H9 (cell line): ENCODE measurements around the gene ANXA1. TPM values are rescaled to one million over a fixed set of nuclear protein-coding genes. Genes with fewer than 3 reads are reported as not detected.

ENCODE experiments used
- DNase-seq: peaks from one replicate; pipeline ENCODE4 v3.0.0-alpha.2; 2017
- H2AFZ ChIP-seq: one replicate; pipeline ENCODE4 v1.6.1; 2013; ENCODE audit warnings: mild to moderate bottlenecking, low read length, control low read depth, moderate library complexity
- H2AK5ac ChIP-seq: 2 replicates; pipeline ENCODE4 v1.6.1; 2013; ENCODE audit warnings: low read length, control low read depth, mixed read lengths; ENCODE audit not compliant: insufficient read length
- H2BK120ac ChIP-seq: one replicate; pipeline ENCODE4 v1.6.1; 2013; ENCODE audit warnings: low read depth, mild to moderate bottlenecking, low read length, control low read depth, inconsistent platforms; ENCODE audit not compliant: poor library complexity, severe bottlenecking
- H2BK12ac ChIP-seq: 2 replicates; pipeline ENCODE4 v1.6.1; 2013; ENCODE audit warnings: low read length, control low read depth, mixed read lengths, low read depth; ENCODE audit not compliant: insufficient read length
- H2BK15ac ChIP-seq: 2 replicates; pipeline ENCODE4 v1.6.1; 2013; ENCODE audit warnings: low read depth, low read length, control low read depth
- H2BK20ac ChIP-seq: one replicate; pipeline ENCODE4 v1.6.1; 2013; ENCODE audit warnings: low read depth, mild to moderate bottlenecking, low read length, control low read depth, inconsistent platforms; ENCODE audit not compliant: poor library complexity, severe bottlenecking
- H2BK5ac ChIP-seq: 2 replicates; pipeline ENCODE4 v1.6.1; 2013; ENCODE audit warnings: low read length, control low read depth, mixed read lengths; ENCODE audit not compliant: insufficient read length
- H3K14ac ChIP-seq: 2 replicates; pipeline ENCODE4 v1.6.1; 2013; ENCODE audit warnings: low read length, control low read depth; ENCODE audit not compliant: insufficient read depth
- H3K18ac ChIP-seq: 2 replicates; pipeline ENCODE4 v1.6.1; 2013; ENCODE audit warnings: low read depth, mild to moderate bottlenecking, mixed read lengths, low read length, control low read depth; ENCODE audit not compliant: insufficient read length
- H3K23ac ChIP-seq: 2 replicates; pipeline ENCODE4 v1.6.1; 2013; ENCODE audit warnings: low read length, control low read depth, mixed read lengths, low read depth; ENCODE audit not compliant: insufficient read length
- H3K23me2 ChIP-seq: 2 replicates; pipeline ENCODE4 v1.6.1; 2013; ENCODE audit warnings: low read depth, mild to moderate bottlenecking, mixed read lengths, low read length, control low read depth; ENCODE audit not compliant: insufficient read length, poor library complexity, severe bottlenecking
- H3K27ac ChIP-seq: 2 replicates; pipeline ENCODE4 v1.5.1; 2013; ENCODE audit warnings: low read length, control low read depth, mixed read lengths, low read depth; ENCODE audit not compliant: insufficient read length
- H3K27me3 ChIP-seq: 2 replicates; pipeline ENCODE4 v1.6.1; 2013; ENCODE audit warnings: low read length, control low read depth, inconsistent platforms; ENCODE audit not compliant: insufficient read depth
- H3K4ac ChIP-seq: 2 replicates; pipeline ENCODE4 v1.6.1; 2013; ENCODE audit warnings: low read depth, mild to moderate bottlenecking, control low read depth, inconsistent platforms, low read length, moderate library complexity
- H3K4me1 ChIP-seq: 2 replicates; pipeline ENCODE4 v1.6.1; 2013; ENCODE audit warnings: low read length, control low read depth, inconsistent platforms; ENCODE audit not compliant: insufficient read depth
- H3K4me2 ChIP-seq: 2 replicates; pipeline ENCODE4 v1.6.1; 2013; ENCODE audit warnings: low read length, control low read depth, mixed read lengths; ENCODE audit not compliant: insufficient read length, insufficient read depth
- H3K56ac ChIP-seq: 2 replicates; pipeline ENCODE4 v1.6.1; 2013; ENCODE audit warnings: low read depth, mild to moderate bottlenecking, mixed read lengths, low read length, control low read depth; ENCODE audit not compliant: insufficient read length
- H3K79me1 ChIP-seq: 2 replicates; pipeline ENCODE4 v1.6.1; 2013; ENCODE audit warnings: low read depth, mild to moderate bottlenecking, moderate library complexity, low read length, control low read depth, inconsistent platforms; ENCODE audit not compliant: insufficient read depth, poor library complexity, severe bottlenecking
- H3K79me2 ChIP-seq: 2 replicates; pipeline ENCODE4 v1.6.1; 2013; ENCODE audit warnings: low read length, control low read depth, inconsistent platforms; ENCODE audit not compliant: insufficient read depth
- H3K9ac ChIP-seq: 2 replicates; pipeline ENCODE4 v1.6.1; 2013; ENCODE audit warnings: low read length, control low read depth, mixed read lengths; ENCODE audit not compliant: insufficient read length; ENCODE audit errors: extremely low read depth
- H3K9me3 ChIP-seq: one replicate; pipeline ENCODE4 v1.6.1; 2013; ENCODE audit warnings: low read depth, low read length, inconsistent platforms; ENCODE audit not compliant: control insufficient read depth
- H3T11ph ChIP-seq: one replicate; pipeline ENCODE4 v1.6.1; 2013; ENCODE audit warnings: mild to moderate bottlenecking, low read length, control low read depth, inconsistent platforms
- H4K20me1 ChIP-seq: one replicate; pipeline ENCODE4 v1.6.1; 2013; ENCODE audit not compliant: control insufficient read depth, insufficient read length, insufficient read depth
- H4K5ac ChIP-seq: 2 replicates; pipeline ENCODE4 v1.6.1; 2013; ENCODE audit warnings: low read depth, mild to moderate bottlenecking, mixed read lengths, low read length, control low read depth; ENCODE audit not compliant: insufficient read length
- H4K8ac ChIP-seq: replicated peaks from 2 replicates; pipeline ENCODE4 v1.6.1; 2013; ENCODE audit warnings: low read length, control low read depth, mixed read lengths, low read depth; ENCODE audit not compliant: insufficient read length
- H4K91ac ChIP-seq: 2 replicates; pipeline ENCODE4 v1.6.1; 2013; ENCODE audit warnings: low read depth, mild to moderate bottlenecking, moderate library complexity, mixed read lengths, low read length, control low read depth; ENCODE audit not compliant: insufficient read length
- H3K27ac Mint-ChIP-seq, 3 experiments: 2 replicates in 2 of 3; 3 replicates in 1 of 3; pipeline ENCODE4 v1.8.0; 2020 to 2021; ENCODE audit warnings: mixed read lengths in 3 of 3, mild to moderate bottlenecking in 1 of 3, moderate library complexity in 1 of 3
- H3K27me3 Mint-ChIP-seq: 2 replicates; pipeline ENCODE4 v1.8.0; 2021; ENCODE audit warnings: low read depth, mild to moderate bottlenecking, moderate library complexity, mixed read lengths
- H3K36me3 Mint-ChIP-seq, 3 experiments: 2 replicates in 2 of 3; 3 replicates in 1 of 3; pipeline ENCODE4 v1.8.0; 2020 to 2021; ENCODE audit warnings: low read depth in 3 of 3, mixed read lengths in 3 of 3; ENCODE audit not compliant: insufficient read depth in 1 of 3
- H3K4me1 Mint-ChIP-seq, 2 experiments: 2 replicates each; pipeline ENCODE4 v1.8.0; 2020; ENCODE audit warnings: mixed read lengths in 2 of 2
- H3K4me3 Mint-ChIP-seq, 2 experiments: 2 replicates in 1 of 2; 3 replicates in 1 of 2; pipeline ENCODE4 v1.8.0; 2020 to 2021; ENCODE audit warnings: mild to moderate bottlenecking in 2 of 2, mixed read lengths in 2 of 2, moderate library complexity in 1 of 2
- H3K9me3 Mint-ChIP-seq, 2 experiments: 2 replicates in 1 of 2; 3 replicates in 1 of 2; pipeline ENCODE4 v1.8.0; 2020; ENCODE audit warnings: mild to moderate bottlenecking in 2 of 2, mixed read lengths in 2 of 2, moderate library complexity in 1 of 2
- WGBS: extraction: QIAGEN DNeasy Blood & Tissue Kit; methylation state at CpG from one replicate; pipeline ENCODE4 v1.1.7; 2013; ENCODE audit warnings: missing lambda C conversion rate, low lambda C conversion rate, mixed read lengths; ENCODE audit not compliant: insufficient read length; ENCODE audit errors: extremely low coverage; 5-methylcytosine and 5-hydroxymethylcytosine counted together
- total RNA-seq: library from RNA; stranded (reverse); gene quantifications from 2 replicates; pipeline ENCODE4 v1.2.1, GENCODE V29; 2021
- TF ChIP-seq, protein P1 (sequence below): fragments of 200-600 bp; sonication (generic); conservative IDR thresholded peaks from 3 replicates; pipeline ENCODE4 v1.8.0; 2021; ENCODE audit warnings: antibody characterized with exemption, mild to moderate bottlenecking

ANXA1 gene
- total RNA-seq, 1 experiment from 2014 or later, result 3.5 TPM

DNA sequence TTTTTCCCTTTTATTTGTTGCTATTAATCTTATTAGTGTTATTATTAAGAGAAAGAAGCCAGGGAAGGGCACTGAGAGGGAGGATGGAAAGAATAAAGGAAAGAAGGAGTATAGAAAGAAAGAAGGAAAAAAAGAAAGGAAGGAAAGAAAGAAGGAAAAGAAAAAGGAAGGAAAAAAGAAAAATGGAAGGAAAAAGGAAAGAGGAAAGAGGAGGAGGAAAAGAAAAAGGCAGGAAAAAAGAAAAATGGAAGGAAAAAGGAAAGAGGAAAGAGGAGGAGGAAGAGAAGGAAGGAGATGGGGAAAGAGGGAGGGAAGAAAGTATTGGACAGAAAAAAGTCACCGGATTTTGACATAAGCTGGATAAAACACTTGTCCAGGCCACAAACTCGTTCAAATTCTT, 47.8 kb downstream of the ANXA1 start:
- WGBS, result no CpG with 5 or more reads among the region's 2 CpGs
- TF ChIP-seq, protein P1, sequence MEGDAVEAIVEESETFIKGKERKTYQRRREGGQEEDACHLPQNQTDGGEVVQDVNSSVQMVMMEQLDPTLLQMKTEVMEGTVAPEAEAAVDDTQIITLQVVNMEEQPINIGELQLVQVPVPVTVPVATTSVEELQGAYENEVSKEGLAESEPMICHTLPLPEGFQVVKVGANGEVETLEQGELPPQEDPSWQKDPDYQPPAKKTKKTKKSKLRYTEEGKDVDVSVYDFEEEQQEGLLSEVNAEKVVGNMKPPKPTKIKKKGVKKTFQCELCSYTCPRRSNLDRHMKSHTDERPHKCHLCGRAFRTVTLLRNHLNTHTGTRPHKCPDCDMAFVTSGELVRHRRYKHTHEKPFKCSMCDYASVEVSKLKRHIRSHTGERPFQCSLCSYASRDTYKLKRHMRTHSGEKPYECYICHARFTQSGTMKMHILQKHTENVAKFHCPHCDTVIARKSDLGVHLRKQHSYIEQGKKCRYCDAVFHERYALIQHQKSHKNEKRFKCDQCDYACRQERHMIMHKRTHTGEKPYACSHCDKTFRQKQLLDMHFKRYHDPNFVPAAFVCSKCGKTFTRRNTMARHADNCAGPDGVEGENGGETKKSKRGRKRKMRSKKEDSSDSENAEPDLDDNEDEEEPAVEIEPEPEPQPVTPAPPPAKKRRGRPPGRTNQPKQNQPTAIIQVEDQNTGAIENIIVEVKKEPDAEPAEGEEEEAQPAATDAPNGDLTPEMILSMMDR, result no peak
- Histone ChIP-seq H3K79me2 (no peaks in the 10 kb centered on the region), H4K5ac (no peak overlapping the region), H2BK15ac (no peak overlapping the region), H2BK5ac (no peak overlapping the region), H3K23ac (no peak overlapping the region), H3K4me1 (no peaks in the 10 kb centered on the region), H3K14ac (no peak overlapping the region), H3K27me3 (no peaks in the 10 kb centered on the region), H3T11ph (no peak overlapping the region), H2BK120ac (no peak overlapping the region), H3K9ac (no peak overlapping the region), H3K23me2 (no peaks in the 10 kb centered on the region), H3K56ac (no peak overlapping the region), H3K4ac (no peak overlapping the region), H2BK12ac (no peak overlapping the region), H4K8ac (no peak overlapping the region), H4K91ac (no peak overlapping the region), H2BK20ac (no peak overlapping the region), H3K27ac (no peak overlapping the region), H3K79me1 (no peaks in the 10 kb centered on the region), H3K4me2 (no peak overlapping the region), H3K18ac (no peak overlapping the region), H3K9me3 (no peaks in the 10 kb centered on the region), H4K20me1 (no peaks in the 10 kb centered on the region), H2AFZ (no peak overlapping the region), H2AK5ac (no peak overlapping the region)
- Mint-ChIP-seq H3K4me3 (no peak overlapping the region), H3K9me3 (no peaks in the 10 kb centered on the region), H3K27ac (no peak overlapping the region), H3K27me3 (no peaks in the 10 kb centered on the region), H3K4me1 (peaks cover 9 to 12% of the 10 kb centered on the region in 2 experiments), H3K36me3 (no peaks in the 10 kb centered on the region)
- DNase-seq, result no peak
